Measurements from ENCODE around the gene SCN2B.

GRCh38 chr11:118136801-118137200 lies 39.6 kb downstream of the SCN2B start:
- TF ChIP-seq CTCF (IDR thresholded peaks at IDR 0.05): no peak
- TF ChIP-seq POLR2A (IDR thresholded peaks at IDR 0.05): no peak
